GM12892 (cell line): ENCODE data around the gene ARHGAP26.

Experiments used
- POLR2A ChIP-seq: IDR thresholded peaks from 2 replicates; pipeline ENCODE4 v1.6.1; 2011; ENCODE audit warnings: low read depth, low read length, control low read depth
- POLR2AphosphoS5 ChIP-seq: IDR thresholded peaks from 2 replicates; pipeline ENCODE4 v1.6.1; 2011; ENCODE audit warnings: low read depth, low read length, control low read depth
- TAF1 ChIP-seq: IDR thresholded peaks from 2 replicates; pipeline ENCODE4 v1.6.1; 2011; ENCODE audit warnings: low read depth, mild to moderate bottlenecking, control low read depth, low read length, borderline replicate concordance

DNA sequence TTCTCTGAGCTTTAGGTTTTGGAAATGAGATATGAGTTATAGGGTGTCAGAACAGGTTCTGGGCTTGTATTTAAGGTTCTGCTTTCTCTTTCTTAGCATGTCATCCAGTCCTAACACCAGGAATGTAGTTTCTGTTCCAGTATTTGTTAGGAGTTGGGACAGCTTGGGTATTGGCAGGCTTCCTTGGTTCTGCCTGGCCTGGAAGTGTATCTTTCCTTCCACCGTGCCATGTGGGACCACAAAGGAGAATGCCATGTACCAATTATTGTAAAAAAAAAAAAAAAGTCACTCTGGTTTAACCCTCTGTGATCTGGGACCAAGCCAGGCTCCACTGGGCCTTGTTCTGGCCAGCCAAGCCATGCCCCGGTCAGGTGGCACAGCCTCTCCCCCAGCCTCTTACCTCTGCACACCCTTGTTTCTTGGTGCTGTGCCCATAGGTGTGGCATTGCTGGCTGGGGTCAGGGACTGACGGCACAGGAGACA lies 47.8 kb downstream of the ARHGAP26 start:
- TF ChIP-seq POLR2A (no peak), POLR2AphosphoS5 (no peak), TAF1 (no peak)
